CD14-positive monocyte (primary cell): Measurements from ENCODE around the gene MTMR8. TPM values are rescaled to one million over a fixed set of nuclear protein-coding genes. Genes with fewer than 3 reads are reported as not detected.
A peak's percentile ranks its signal among the peaks of the same experiment; 100 is the strongest.

Experiments used
- DNase-seq, 3 donors: peaks; one replicate each; pipeline ENCODE4 v3.0.0-alpha.2; 2011 to 2022
- H2AFZ ChIP-seq: 2 replicates; pipeline ENCODE4 v1.6.0; 2012; ENCODE audit warnings: mild to moderate bottlenecking, low read depth, low read length, inconsistent platforms; ENCODE audit not compliant: insufficient read depth, poor library complexity, severe bottlenecking
- H3K27ac ChIP-seq, 2 donors: 1 replicate in 1 of 2; 2 replicates in 1 of 2; pipeline ENCODE4 v1.5.1; 2012 to 2013; ENCODE audit warnings: low read length in 2 of 2, control low read depth in 1 of 2, inconsistent platforms in 1 of 2, low read depth in 1 of 2, mild to moderate bottlenecking in 1 of 2
- H3K27me3 ChIP-seq, 2 donors: one replicate each; pipeline versions ENCODE4 v1.6.0 to v1.6.1; 2011 to 2013; ENCODE audit warnings: low read length in 2 of 2; ENCODE audit not compliant: control insufficient read depth in 2 of 2, insufficient read depth in 2 of 2
- H3K36me3 ChIP-seq, 2 donors: replicated peaks in 1 of 2; 1 replicate in 1 of 2; 2 replicates in 1 of 2; pipeline versions ENCODE4 v1.5.1 to v1.6.1; 2012 to 2013; ENCODE audit warnings: low read length in 2 of 2, control low read depth in 1 of 2, inconsistent platforms in 1 of 2, mild to moderate bottlenecking in 1 of 2; ENCODE audit not compliant: insufficient read depth in 2 of 2, control insufficient read depth in 1 of 2
- H3K4me1 ChIP-seq, 2 donors: 1 replicate in 1 of 2; 2 replicates in 1 of 2; pipeline versions ENCODE4 v1.5.1 to v1.6.1; 2012 to 2013; ENCODE audit warnings: low read length in 2 of 2, control low read depth in 1 of 2, inconsistent platforms in 1 of 2, mild to moderate bottlenecking in 1 of 2, moderate library complexity in 1 of 2; ENCODE audit not compliant: insufficient read depth in 2 of 2, control insufficient read depth in 1 of 2
- H3K4me2 ChIP-seq: replicated peaks from 2 replicates; pipeline ENCODE3; 2012; ENCODE audit warnings: low read length, moderate library complexity, mild to moderate bottlenecking; ENCODE audit not compliant: poor library complexity, severe bottlenecking; ENCODE audit errors: extremely low read depth
- H3K4me3 ChIP-seq, 3 experiments: fragments of 200-600 bp in 1 of 3; sonication (generic) in 1 of 3; replicated peaks in 1 of 3; 1 replicate in 2 of 3; 2 replicates in 1 of 3; pipeline ENCODE4 v1.5.1; 2011 to 2013; ENCODE audit warnings: low read length in 3 of 3, mild to moderate bottlenecking in 3 of 3, control low read depth in 2 of 3, low read depth in 2 of 3, inconsistent platforms in 1 of 3, moderate library complexity in 1 of 3
- H3K79me2 ChIP-seq: 2 replicates; pipeline ENCODE4 v1.6.0; 2012; ENCODE audit warnings: mild to moderate bottlenecking, control low read depth, inconsistent platforms, low read length, moderate library complexity; ENCODE audit not compliant: insufficient read depth
- H3K9ac ChIP-seq: 2 replicates; pipeline ENCODE4 v1.6.0; 2017; ENCODE audit warnings: low read length, mild to moderate bottlenecking; ENCODE audit not compliant: insufficient read depth, poor library complexity, severe bottlenecking
- H3K9me3 ChIP-seq, 2 donors: replicated peaks in 1 of 2; 1 replicate in 1 of 2; 2 replicates in 1 of 2; pipeline versions ENCODE4 v1.5.1 to v1.6.1; 2012 to 2013; ENCODE audit warnings: low read length in 2 of 2, control low read depth in 1 of 2; ENCODE audit not compliant: control insufficient read depth in 1 of 2, insufficient read depth in 1 of 2
- H4K20me1 ChIP-seq: 2 replicates; pipeline ENCODE4 v1.6.0; 2012; ENCODE audit warnings: mild to moderate bottlenecking, low read length, control low read depth, moderate library complexity; ENCODE audit not compliant: insufficient read depth
- H3K27ac Mint-ChIP-seq, 7 donors: one replicate each; pipeline ENCODE4 v1.8.0; 2020; ENCODE audit warnings: mild to moderate bottlenecking in 7 of 7, mixed read lengths in 7 of 7, moderate library complexity in 6 of 7, inconsistent platforms in 2 of 7
- H3K27me3 Mint-ChIP-seq, 3 donors: one replicate each; pipeline ENCODE4 v1.8.0; 2021 to 2022; ENCODE audit warnings: low read depth in 3 of 3, mild to moderate bottlenecking in 3 of 3, mixed read lengths in 3 of 3, moderate library complexity in 3 of 3, inconsistent platforms in 1 of 3
- H3K36me3 Mint-ChIP-seq, 2 donors: one replicate each; pipeline ENCODE4 v1.8.0; 2020; ENCODE audit warnings: mixed read lengths in 2 of 2, inconsistent platforms in 1 of 2, mild to moderate bottlenecking in 1 of 2
- H3K4me1 Mint-ChIP-seq: one replicate; pipeline ENCODE4 v1.8.0; 2020; ENCODE audit warnings: mild to moderate bottlenecking, mixed read lengths
- H3K4me3 Mint-ChIP-seq, 2 donors: one replicate each; pipeline ENCODE4 v1.8.0; 2020; ENCODE audit warnings: mild to moderate bottlenecking in 2 of 2, mixed read lengths in 2 of 2, moderate library complexity in 1 of 2
- H3K9me3 Mint-ChIP-seq, 7 donors: one replicate each; pipeline ENCODE4 v1.8.0; 2020 to 2022; ENCODE audit warnings: mixed read lengths in 7 of 7, mild to moderate bottlenecking in 6 of 7, moderate library complexity in 6 of 7, inconsistent platforms in 2 of 7
- CTCF ChIP-seq: fragments of 200-600 bp; IDR thresholded peaks from one replicate; pipeline ENCODE4 v1.8.0; 2022; ENCODE audit warnings: antibody characterized with exemption, mild to moderate bottlenecking
- WGBS: methylation state at CpG from one replicate; pipeline ENCODE4 v1.1.5; 2013; ENCODE audit warnings: missing lambda C conversion rate; ENCODE audit not compliant: insufficient coverage; 5-methylcytosine and 5-hydroxymethylcytosine counted together
- intact Hi-C, 2 donors: fragments of 100-400 bp; cut with micrococcal nuclease; formaldehyde crosslinking; loops; one replicate each; pipeline versions ENCODE4 v1.15.0 to v1.15.1; 2023
- polyA plus RNA-seq, 3 donors: library from polyadenylated mRNA; depleted of rRNA in 1 of 3; unstranded in 2 of 3; stranded (reverse) in 1 of 3; fragments of 300-500 nt in 2 of 3; fragments of >200 nt in 1 of 3; fragmentation: Illumina TruSeq in 2 of 3; gene quantifications; 1 replicate in 2 of 3; 2 replicates in 1 of 3; pipeline ENCODE4 v1.2.3, GENCODE V29; 2012 to 2021

Gene MTMR8
- polyA plus RNA-seq, 3 donors = 0.19 to 1.1 (median 0.51) TPM

GRCh38 chrX:64398088-64398487 lies 2.8 kb upstream of the MTMR8 start:
- no CpG with 5 or more reads among the region's 1 CpG for WGBS
- Mint-ChIP-seq H3K27me3 (peaks cover 0 to 2% (median 0%) of the 10 kb centered on the region in 3 donors), H3K4me1 (peaks cover 23% of the 10 kb centered on the region), H3K36me3 (no peaks in the 10 kb centered on the region), H3K9me3 (peaks cover 0 to 11% (median 8%) of the 10 kb centered on the region in 7 donors), H3K4me3 (no peak overlapping the region), H3K27ac (no peak overlapping the region)
- Histone ChIP-seq H3K4me3 (no peak overlapping the region), H4K20me1 (no peaks in the 10 kb centered on the region), H3K9ac (no peak overlapping the region), H3K4me1 (no peaks in the 10 kb centered on the region), H3K27me3 (no peaks in the 10 kb centered on the region), H3K27ac (no peak overlapping the region), H3K9me3 (no peaks in the 10 kb centered on the region), H3K4me2 (no peak overlapping the region), H2AFZ (no peak overlapping the region), H3K36me3 (no peaks in the 10 kb centered on the region), H3K79me2 (no peaks in the 10 kb centered on the region)
- no peak for DNase-seq
- intact Hi-C loops = no loop called here
- TF ChIP-seq CTCF = no peak

- TF ChIP-seq CTCF = no peak
- H2AFZ ChIP-seq = peak overlapping the region; percentile 72
- no peaks in the 10 kb centered on the region for H4K20me1 ChIP-seq
- Mint-ChIP-seq H3K27ac (peak overlapping the region in 1 of 7 donors; percentile 11), H3K36me3 (no peaks in the 10 kb centered on the region), H3K4me1 (peaks cover 23% of the 10 kb centered on the region), H3K9me3 (peaks cover 0 to 11% (median 5%) of the 10 kb centered on the region in 7 donors), H3K27me3 (peaks cover 0 to 2% (median 0%) of the 10 kb centered on the region in 3 donors), H3K4me3 (peak overlapping the region; percentile 92 to 96)
- no peak for DNase-seq
- 0% methylated on average over 4 of the region's 4 CpGs for WGBS
- no peak overlapping the region for H3K9ac ChIP-seq
- H3K27ac ChIP-seq = no peak overlapping the region
- H3K4me1 ChIP-seq = no peaks in the 10 kb centered on the region
- H3K4me2 ChIP-seq = peak overlapping the region; percentile 68
- no peaks in the 10 kb centered on the region for H3K27me3 ChIP-seq
- H3K79me2 ChIP-seq = no peaks in the 10 kb centered on the region
- peak overlapping the region; percentile 42 to 74 (median 62) for H3K4me3 ChIP-seq
- intact Hi-C loops = no loop called here
- no peaks in the 10 kb centered on the region for H3K9me3 ChIP-seq
- no peaks in the 10 kb centered on the region for H3K36me3 ChIP-seq
Observed at GRCh38 chrX:64395568-64395929, 297 bp upstream of the MTMR8 start.
